GM18519 (cell line): Measurements from ENCODE around the gene PCDHGA1.

ENCODE experiments used
- ATAC-seq: cut with Tn5 transposase; IDR thresholded peaks from one replicate; pipeline ENCODE4 v1.9.1; 2021; ENCODE audit warnings: mild to moderate bottlenecking, moderate library complexity; ENCODE audit not compliant: unreplicated experiment, low FRiP score

The PCDHGA1 gene

DNA sequence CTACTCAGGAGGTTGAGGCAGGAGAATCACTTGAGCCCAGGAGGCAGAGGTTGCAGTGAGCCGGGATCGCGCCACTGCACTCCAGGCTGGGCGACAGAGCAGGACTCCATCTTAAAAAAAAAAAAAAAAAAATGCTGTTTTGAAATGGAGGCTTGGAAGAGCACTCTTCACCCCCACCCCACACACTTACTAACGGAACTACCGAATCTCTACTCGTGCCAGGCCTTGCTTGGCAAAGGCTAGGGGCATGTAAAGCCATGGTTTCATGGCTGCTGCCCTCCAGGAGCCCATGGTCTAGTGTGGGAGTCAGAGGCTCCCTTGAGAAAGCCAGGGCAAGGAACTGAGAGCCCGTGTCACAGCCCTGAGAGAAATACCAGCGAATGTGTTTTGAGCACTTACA is 179.8 kb downstream of the PCDHGA1 start:
- ATAC-seq = no peak

- peak; percentile 25 for ATAC-seq
These were observed 180.7 kb downstream of the PCDHGA1 start for GRCh38 chr5:141510850-141511601.

- no peak for ATAC-seq
These were observed 181.5 kb downstream of the PCDHGA1 start for GRCh38 chr5:141511771-141512325.

GRCh38 chr5:141512390-141512910 is 182.1 kb downstream of the PCDHGA1 start:
- no peak for ATAC-seq

GRCh38 chr5:141512911-141513626 is 182.8 kb downstream of the PCDHGA1 start:
- ATAC-seq = no peak

DNA sequence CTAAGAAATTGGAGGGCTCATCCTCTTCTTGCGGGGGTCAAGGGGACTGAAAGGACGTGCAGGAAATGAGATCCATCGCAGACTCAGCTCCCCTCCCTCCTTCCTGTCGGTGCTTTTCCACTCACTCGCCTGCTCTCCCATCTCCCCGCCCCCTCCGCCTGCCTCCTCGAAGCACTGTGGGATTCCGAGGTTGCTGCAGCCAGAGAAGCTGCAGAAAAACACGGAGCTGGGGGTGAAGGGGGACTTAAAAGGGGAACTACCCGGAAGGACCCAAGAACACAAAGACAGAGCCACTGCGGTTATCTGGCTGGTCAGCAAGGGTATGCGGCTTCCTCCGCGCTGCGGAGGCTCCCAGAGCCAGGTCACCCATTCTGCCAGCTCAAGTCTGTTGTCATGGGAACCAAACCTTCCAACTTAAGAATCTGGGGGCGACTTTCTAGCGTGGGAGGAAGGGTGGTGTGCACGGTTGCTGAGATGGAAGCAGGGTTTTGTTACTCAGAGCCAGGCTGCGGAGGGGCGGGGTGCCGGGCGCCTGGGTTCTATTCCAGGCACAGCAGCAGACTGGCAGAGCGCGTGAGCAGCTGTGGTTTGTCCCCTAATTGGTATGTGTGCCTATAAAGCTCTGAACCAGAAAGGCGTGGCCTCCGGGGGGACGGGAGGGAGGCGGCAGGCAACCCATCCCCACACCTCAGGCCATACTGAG is 183.5 kb downstream of the PCDHGA1 start:
- peak; percentile 39 for ATAC-seq

DNA sequence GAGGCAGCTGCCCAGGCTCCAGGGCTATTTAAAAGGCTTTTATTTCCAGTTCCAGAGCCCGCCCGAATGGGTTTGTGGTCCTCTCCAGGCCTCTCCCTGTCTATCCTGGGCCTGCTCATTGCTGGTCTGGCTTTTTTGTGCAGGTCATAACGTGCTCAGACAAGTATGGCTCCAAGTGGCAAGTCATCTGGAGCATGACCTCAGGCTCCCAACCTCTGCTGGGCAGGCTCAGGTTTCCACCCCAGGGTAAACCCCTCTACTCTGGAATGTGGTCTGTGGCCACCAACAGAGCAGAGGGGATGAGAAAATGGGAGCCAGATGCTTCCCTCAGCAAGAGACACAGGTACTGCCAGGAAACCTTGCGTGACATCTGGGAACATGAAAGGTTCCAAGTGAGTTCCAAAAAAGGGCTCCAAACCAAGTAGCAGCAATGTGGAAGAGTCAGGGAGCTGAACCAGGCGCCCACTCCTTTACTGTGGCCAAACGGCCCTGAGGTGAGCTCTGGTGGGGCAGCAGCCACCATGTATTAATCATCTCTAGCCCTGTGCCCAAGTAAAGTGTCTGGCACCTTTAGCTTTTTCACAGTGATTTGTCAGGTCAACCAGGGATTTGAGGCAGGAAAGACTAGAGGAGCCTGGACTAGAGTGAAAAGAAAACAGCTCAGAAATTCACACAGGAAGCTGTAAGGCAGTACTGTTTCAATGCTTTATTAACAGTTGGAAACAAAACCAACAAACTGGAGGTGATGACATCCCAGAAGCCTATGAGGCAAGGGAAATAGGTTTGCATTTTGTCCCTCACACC is 184.2 kb downstream of the PCDHGA1 start:
- ATAC-seq = peak; percentile 2

- no peak for ATAC-seq
These were observed 184.8 kb downstream of the PCDHGA1 start for GRCh38 chr5:141515141-141515540.

DNA sequence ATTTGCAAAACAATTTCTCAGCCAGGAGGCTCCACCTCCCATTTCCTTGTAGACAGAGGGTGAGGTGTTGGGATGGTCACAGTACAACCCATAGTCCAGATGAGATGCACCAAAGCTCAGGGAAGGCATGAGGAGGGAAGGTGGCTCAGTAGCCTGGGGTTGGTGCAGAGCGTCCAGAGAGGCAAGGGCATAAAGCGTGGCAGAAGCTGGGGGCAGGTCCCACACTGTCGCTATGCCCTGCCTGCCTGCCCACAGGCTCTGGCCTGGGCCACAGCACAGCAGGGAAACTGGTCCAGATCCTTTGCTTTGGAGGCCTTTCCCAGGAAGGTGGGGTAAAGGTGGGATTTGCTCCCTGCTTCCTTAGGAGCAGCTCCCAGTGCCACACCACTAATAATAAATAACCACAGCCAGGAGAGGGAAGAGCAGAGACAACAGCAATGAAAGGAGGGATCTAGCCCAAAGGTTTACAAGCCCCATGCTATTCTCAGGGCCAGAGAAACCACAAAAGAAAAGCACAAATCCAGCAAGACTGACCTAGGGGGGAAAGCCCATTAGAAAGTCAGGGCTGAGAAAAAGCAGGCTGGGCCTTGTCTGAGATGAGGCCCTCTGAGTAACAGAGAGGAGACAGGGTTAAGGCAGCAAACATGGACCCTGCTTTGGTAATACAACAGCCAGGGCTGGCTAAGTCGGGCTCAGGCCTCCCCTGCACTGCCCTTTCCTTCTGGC is 185.8 kb downstream of the PCDHGA1 start:
- ATAC-seq = no peak

DNA sequence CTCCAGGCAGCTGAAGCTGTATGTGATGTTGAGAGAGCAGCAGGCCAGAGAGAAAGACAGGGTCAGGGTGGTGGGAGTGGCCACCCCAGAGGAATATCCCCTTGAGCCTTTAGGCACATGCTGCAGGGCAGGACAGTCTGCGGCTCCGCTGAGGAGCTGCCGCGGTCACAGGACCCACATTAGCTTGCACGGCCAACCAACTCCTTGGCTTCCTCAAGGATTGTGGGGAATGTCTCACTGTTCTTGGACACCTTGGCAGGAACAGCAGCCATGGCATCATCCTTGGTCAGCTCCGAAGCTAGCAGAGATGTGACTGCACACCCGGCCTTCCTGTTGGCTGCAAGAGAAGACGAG is 186.3 kb downstream of the PCDHGA1 start:
- ATAC-seq = no peak

GRCh38 chr5:141517312-141517711 is 187.0 kb downstream of the PCDHGA1 start:
- ATAC-seq = no peak

DNA sequence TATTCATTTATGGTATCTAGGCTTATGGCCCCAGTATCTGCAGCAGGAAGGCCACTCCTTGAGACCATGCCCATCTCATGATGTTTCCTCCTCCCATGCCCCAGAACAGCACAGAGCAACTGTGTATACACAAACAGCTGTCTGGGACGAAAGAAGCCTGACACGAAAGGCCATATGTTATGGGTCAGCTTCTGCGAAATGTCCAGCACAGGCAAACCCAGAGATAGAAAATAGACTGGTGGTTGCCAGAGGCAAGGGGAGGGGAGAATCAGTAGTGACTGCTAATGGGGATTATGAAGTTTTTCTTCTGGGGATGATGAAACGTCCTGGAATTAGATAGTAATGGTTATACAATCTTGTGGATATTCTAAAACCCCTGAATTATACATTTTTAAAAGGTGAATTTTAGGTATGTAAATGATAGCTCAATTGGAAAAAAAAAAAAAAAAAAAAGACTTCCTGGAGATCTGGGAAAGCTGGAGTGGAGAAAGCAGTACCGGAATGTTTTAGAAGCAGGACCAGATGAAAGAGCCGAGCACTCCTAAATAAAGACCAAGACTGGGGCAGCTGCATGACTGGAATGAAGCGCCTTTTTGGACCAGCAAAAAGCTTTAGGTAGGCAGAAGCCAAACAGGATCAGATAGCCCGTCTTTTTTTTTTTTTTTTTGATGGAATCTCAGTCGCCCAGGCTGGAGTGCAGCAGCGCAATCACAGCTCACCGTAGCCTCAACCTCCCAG is 187.7 kb downstream of the PCDHGA1 start:
- ATAC-seq = no peak

DNA sequence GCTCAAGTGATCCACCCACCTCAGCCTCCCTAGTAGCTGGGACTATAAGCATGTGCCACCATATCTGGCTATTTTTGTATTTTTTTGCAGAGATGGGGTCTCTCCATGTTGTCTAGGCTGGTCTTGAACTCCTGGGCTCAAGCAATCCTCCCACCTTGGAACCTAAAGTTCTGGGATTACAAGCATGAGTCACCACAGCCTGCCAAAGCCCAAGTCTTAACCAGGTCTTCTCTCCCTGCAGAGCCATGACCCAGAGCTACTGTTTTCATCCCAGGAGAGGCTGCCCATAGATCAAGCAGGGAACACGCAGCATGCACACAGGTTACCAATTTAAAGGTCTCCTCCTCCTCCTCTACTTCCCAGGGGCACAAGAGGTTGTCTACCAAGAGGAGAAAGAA is 188.3 kb downstream of the PCDHGA1 start:
- no peak for ATAC-seq

GRCh38 chr5:141519605-141520565 is 189.6 kb downstream of the PCDHGA1 start:
- ATAC-seq = no peak

- no peak for ATAC-seq
These were observed 191.0 kb downstream of the PCDHGA1 start for GRCh38 chr5:141521244-141521781.

- no peak for ATAC-seq
These were observed 192.0 kb downstream of the PCDHGA1 start for GRCh38 chr5:141522301-141522700.

GRCh38 chr5:141523991-141524390 is 193.7 kb downstream of the PCDHGA1 start:
- no peak for ATAC-seq
